ENCODE results near the gene AP3B1. TPM values are rescaled to one million over a fixed set of nuclear protein-coding genes. Genes with fewer than 3 reads are reported as not detected.

AP3B1 gene
- total RNA-seq, 1 experiment from 2014 or later: 41.8 TPM

DNA sequence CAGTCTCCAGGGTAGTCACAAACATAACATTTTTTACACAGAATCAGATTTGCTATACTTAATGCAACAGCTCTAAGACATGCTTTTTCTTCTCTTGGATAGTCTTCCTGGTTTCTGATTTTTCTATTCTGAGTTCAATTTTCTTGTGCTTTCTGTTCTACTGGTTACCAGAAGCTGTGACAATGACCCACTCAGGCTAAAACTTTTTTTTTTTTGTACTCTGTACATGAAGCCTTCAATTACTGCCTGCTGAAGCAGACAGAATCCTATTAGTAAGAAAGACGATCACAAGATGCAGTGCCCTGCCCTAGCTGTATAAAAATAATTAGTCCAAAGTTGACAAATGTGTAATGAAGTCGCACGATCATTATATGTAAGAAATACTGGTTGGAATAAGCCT lies 287.3 kb downstream of the AP3B1 start:
- Mint-ChIP-seq H3K27ac (no peak overlapping the region), H3K4me1 (peaks cover 2 to 12% of the 10 kb centered on the region in 2 experiments), H3K9me3 (no peaks in the 10 kb centered on the region), H3K36me3 (ENCODE audit: insufficient read depth in 1 of 3, low read depth in 3 of 3) (peaks cover 0 to 2% (median 0%) of the 10 kb centered on the region in 3 experiments; a peak in 1 of 7 replicates), H3K4me3 (no peak overlapping the region), H3K27me3 (ENCODE audit: low read depth) (peaks cover 27% of the 10 kb centered on the region)
- no peak overlapping the region for H2AFZ ChIP-seq (ENCODE audit: low read length)
- H2BK20ac ChIP-seq (ENCODE audit: low read depth, low read length, poor library complexity, severe bottlenecking): no peak overlapping the region
- TF ChIP-seq, protein P1, sequence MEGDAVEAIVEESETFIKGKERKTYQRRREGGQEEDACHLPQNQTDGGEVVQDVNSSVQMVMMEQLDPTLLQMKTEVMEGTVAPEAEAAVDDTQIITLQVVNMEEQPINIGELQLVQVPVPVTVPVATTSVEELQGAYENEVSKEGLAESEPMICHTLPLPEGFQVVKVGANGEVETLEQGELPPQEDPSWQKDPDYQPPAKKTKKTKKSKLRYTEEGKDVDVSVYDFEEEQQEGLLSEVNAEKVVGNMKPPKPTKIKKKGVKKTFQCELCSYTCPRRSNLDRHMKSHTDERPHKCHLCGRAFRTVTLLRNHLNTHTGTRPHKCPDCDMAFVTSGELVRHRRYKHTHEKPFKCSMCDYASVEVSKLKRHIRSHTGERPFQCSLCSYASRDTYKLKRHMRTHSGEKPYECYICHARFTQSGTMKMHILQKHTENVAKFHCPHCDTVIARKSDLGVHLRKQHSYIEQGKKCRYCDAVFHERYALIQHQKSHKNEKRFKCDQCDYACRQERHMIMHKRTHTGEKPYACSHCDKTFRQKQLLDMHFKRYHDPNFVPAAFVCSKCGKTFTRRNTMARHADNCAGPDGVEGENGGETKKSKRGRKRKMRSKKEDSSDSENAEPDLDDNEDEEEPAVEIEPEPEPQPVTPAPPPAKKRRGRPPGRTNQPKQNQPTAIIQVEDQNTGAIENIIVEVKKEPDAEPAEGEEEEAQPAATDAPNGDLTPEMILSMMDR (conservative IDR thresholded peaks at IDR 0.05): no peak
- H3K9me3 ChIP-seq (ENCODE audit: control insufficient read depth, low read depth, low read length): no peaks in the 10 kb centered on the region
- H3K4me1 ChIP-seq (ENCODE audit: insufficient read depth, low read length): no peaks in the 10 kb centered on the region
- H4K91ac ChIP-seq (ENCODE audit: insufficient read length, low read depth, low read length): no peak overlapping the region
- no peak overlapping the region for H3K4me2 ChIP-seq (ENCODE audit: insufficient read depth, insufficient read length, low read length)
- no peaks in the 10 kb centered on the region; the same call in 1 of the 2 replicates for H3K27me3 ChIP-seq (ENCODE audit: insufficient read depth, low read length)
- H4K5ac ChIP-seq (ENCODE audit: insufficient read length, low read depth, low read length): no peak overlapping the region
- no peak overlapping the region for H3T11ph ChIP-seq (ENCODE audit: low read length)
- no peaks in the 10 kb centered on the region for H3K23me2 ChIP-seq (ENCODE audit: insufficient read length, low read depth, low read length, poor library complexity, severe bottlenecking)
- no peak overlapping the region for H3K18ac ChIP-seq (ENCODE audit: insufficient read length, low read depth, low read length)
- H3K27ac ChIP-seq (ENCODE audit: insufficient read length, low read depth, low read length): no peak overlapping the region
- no peak overlapping the region for H2BK120ac ChIP-seq (ENCODE audit: low read depth, low read length, poor library complexity, severe bottlenecking)
- no peak overlapping the region for H3K14ac ChIP-seq (ENCODE audit: insufficient read depth, low read length)
- no peaks in the 10 kb centered on the region for H3K79me1 ChIP-seq (ENCODE audit: insufficient read depth, low read depth, low read length, poor library complexity, severe bottlenecking)
- no peak overlapping the region for H2BK5ac ChIP-seq (ENCODE audit: insufficient read length, low read length)
- H2AK5ac ChIP-seq (ENCODE audit: insufficient read length, low read length): no peak overlapping the region
- H2BK15ac ChIP-seq (ENCODE audit: low read depth, low read length): no peak overlapping the region
- H4K20me1 ChIP-seq (ENCODE audit: control insufficient read depth, insufficient read depth, insufficient read length): no peaks in the 10 kb centered on the region
- no peak for DNase-seq
- H3K56ac ChIP-seq (ENCODE audit: insufficient read length, low read depth, low read length): no peak overlapping the region
- H2BK12ac ChIP-seq (ENCODE audit: insufficient read length, low read depth, low read length): no peak overlapping the region
- no peak overlapping the region for H3K4ac ChIP-seq (ENCODE audit: low read depth, low read length)
- H3K79me2 ChIP-seq (ENCODE audit: insufficient read depth, low read length): no peaks in the 10 kb centered on the region
- no peak overlapping the region for H3K9ac ChIP-seq (ENCODE audit: extremely low read depth, insufficient read length, low read length)
- WGBS (ENCODE audit: extremely low coverage, insufficient read length, low lambda C conversion rate): no CpG with 5 or more reads among the region's 3 CpGs
- H3K23ac ChIP-seq (ENCODE audit: insufficient read length, low read depth, low read length): no peak overlapping the region
- H4K8ac ChIP-seq (replicated peaks; ENCODE audit: insufficient read length, low read depth, low read length): no peak overlapping the region

All from H9 (cell line).